Activated CD4-positive, alpha-beta T cell treated with anti-CD3 and anti-CD28 coated beads for 4 hours (primary cell): ENCODE results near the gene PDE2A.

ENCODE experiments used
- DNase-seq, 2 donors: peaks; one replicate each; pipeline ENCODE4 v3.0.0-alpha.2; 2020

PDE2A gene

GRCh38 chr11:72609045-72609444 is 65.2 kb downstream of the PDE2A start:
- DNase-seq, result no peak

- DNase-seq, result no peak
Observed at GRCh38 chr11:72607496-72607895, 66.7 kb downstream of the PDE2A start.

- DNase-seq, result no peak
Observed at GRCh38 chr11:72606748-72607468, 67.3 kb downstream of the PDE2A start.

GRCh38 chr11:72605973-72606747 is 68.1 kb downstream of the PDE2A start:
- no peak for DNase-seq

GRCh38 chr11:72604256-72604655 is 70.0 kb downstream of the PDE2A start:
- DNase-seq, result no peak

- DNase-seq, result no peak
Observed at GRCh38 chr11:72602250-72602904, 71.8 kb downstream of the PDE2A start.

- DNase-seq, result no peak
Observed at GRCh38 chr11:72600557-72600956, 73.7 kb downstream of the PDE2A start.

GRCh38 chr11:72599325-72600117 is 74.7 kb downstream of the PDE2A start:
- no peak for DNase-seq

GRCh38 chr11:72598906-72599305 is 75.3 kb downstream of the PDE2A start:
- no peak for DNase-seq

- DNase-seq, result no peak
Observed at GRCh38 chr11:72598466-72598865, 75.8 kb downstream of the PDE2A start.

GRCh38 chr11:72597721-72598120 is 76.5 kb downstream of the PDE2A start:
- no peak for DNase-seq

- no peak for DNase-seq
Observed at GRCh38 chr11:72595292-72595684, 78.9 kb downstream of the PDE2A start.

GRCh38 chr11:72594493-72595291 is 79.5 kb downstream of the PDE2A start:
- no peak for DNase-seq

- DNase-seq, result no peak
Observed at GRCh38 chr11:72592698-72593495, 81.3 kb downstream of the PDE2A start.

- peak; percentile 33 to 38 for DNase-seq
Observed at GRCh38 chr11:72591785-72592502, 82.3 kb downstream of the PDE2A start.

- no peak for DNase-seq
Observed at GRCh38 chr11:72591023-72591422, 83.2 kb downstream of the PDE2A start.

GRCh38 chr11:72589802-72590761 is 84.1 kb downstream of the PDE2A start:
- peak; percentile 38 to 45 for DNase-seq

- no peak for DNase-seq
Observed at GRCh38 chr11:72588421-72589410, 85.5 kb downstream of the PDE2A start.
